Measurements from ENCODE around the gene KRT76. TPM values are rescaled to one million over a fixed set of nuclear protein-coding genes. Genes with fewer than 3 reads are reported as not detected.

KRT76 gene
- total RNA-seq, 1 experiment from 2014 or later: not detected

DNA sequence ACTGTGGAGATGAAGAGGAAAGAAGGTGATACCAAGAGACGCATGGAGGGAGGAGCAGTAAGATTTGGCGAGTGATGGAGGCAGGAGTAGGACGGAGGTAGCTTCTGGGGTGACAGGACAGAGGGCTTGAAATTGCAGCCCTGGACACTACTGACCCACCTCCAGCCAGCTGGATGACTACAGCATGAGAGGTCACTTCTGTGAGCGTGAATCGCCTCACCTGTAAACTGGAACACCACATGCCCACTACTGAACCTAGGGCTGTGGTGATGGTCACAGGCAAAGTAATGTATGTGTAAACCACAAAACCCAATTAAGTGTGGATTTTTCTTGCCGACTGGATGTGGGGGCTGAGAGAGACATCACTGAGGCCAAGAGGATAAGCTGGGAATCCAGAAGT is 43.4 kb upstream of the KRT76 start:
- no peak overlapping the region for H3K27ac ChIP-seq (ENCODE audit: low read depth, low read length)
- intact Hi-C loops (cut with micrococcal nuclease): no loop called here
- CTCF ChIA-PET: no interaction called here

DNA sequence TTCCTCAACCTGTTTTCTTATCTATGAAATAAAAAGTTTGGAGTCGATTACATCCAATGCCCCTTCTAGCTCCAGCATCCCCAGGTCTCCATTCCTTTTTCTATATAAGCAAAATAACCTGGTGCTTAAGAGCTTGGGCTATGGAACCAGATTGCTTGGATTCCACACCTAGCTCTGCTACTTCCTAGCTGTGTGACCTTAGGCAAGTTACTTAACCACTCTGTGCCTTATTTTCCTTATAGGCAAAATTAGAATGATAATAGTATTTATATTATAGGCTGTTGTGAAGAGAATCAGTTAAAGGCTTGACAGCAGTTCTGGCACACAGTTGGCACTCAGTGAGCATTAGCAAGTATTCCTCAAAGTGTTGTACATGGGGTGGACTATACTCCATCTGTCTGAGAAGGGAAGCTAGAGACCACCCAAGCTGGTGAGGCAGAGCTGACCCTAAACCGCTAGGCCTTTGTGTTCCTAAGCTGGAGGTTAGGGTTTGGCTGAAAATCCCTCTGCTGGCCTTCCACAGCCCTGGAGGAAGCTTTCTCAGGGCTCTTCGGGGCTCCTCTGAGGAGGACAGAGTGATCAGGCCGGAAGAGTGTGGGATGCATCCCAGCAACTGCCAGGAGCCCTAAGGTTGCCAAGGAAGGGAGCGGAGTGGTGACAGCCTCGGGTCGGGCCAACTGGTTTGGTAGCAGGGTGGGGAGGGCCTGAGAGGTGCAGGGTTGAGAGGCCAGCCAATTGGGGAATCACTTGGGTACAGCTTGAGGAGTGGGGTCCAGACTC is 42.8 kb upstream of the KRT76 start:
- Histone ChIP-seq H3K4me1 (ENCODE audit: control insufficient read depth in 1 of 2, insufficient read depth in 2 of 2, low read length in 2 of 2) (peaks cover 0 to 9% of the 10 kb centered on the region in 2 experiments; a peak in 2 of 4 replicates), H3K9ac (ENCODE audit: low read length) (no peak overlapping the region), H3K27me3 (ENCODE audit: insufficient read depth, low read length) (0 out of 2 replicates have a peak, but pooled peaks cover 2% of the 10 kb centered on the region), H3K4me2 (ENCODE audit: low read length) (no peak overlapping the region), H4K20me1 (ENCODE audit: insufficient read depth) (no peaks in the 10 kb centered on the region), H2AFZ (ENCODE audit: low read depth, low read length, poor library complexity, severe bottlenecking) (no peak overlapping the region), H3K9me3 (ENCODE audit: control insufficient read depth in 1 of 2, insufficient read depth in 1 of 2, low read depth in 1 of 2, low read length in 2 of 2) (no peaks in the 10 kb centered on the region), H3K36me3 (ENCODE audit: control insufficient read depth in 1 of 2, insufficient read depth in 2 of 2, low read length in 2 of 2) (no peaks in the 10 kb centered on the region), H3K9me2 (ENCODE audit: insufficient read depth) (no peaks in the 10 kb centered on the region), H3K4me3 (replicated peaks in 1 of 2; ENCODE audit: low read depth in 1 of 2, low read length in 2 of 2) (no peak overlapping the region), H3K79me2 (ENCODE audit: insufficient read depth, low read length) (no peaks in the 10 kb centered on the region), H3K27ac (ENCODE audit: low read depth, low read length) (no peak overlapping the region)
- ChIA-PET POLR2A (no interaction called here), RAD21 (ENCODE audit: low non-redundant PET in 1 of 2, low total read pairs in 2 of 2, uncharacterized antibody in 2 of 2, unreplicated experiment in 2 of 2) (no interaction called here), CTCF (no interaction called here)
- TF ChIP-seq ZFX (IDR thresholded peaks at IDR 0.05) (no peak), EZH2 (IDR thresholded peaks at IDR 0.05) (no peak), YY1 (IDR thresholded peaks at IDR 0.05; ENCODE audit: extremely low read depth, insufficient replicate concordance, low read depth, low read length) (no peak), EZH2phosphoT487 (IDR thresholded peaks at IDR 0.05; ENCODE audit: borderline replicate concordance) (no peak)
- TF ChIP-seq, protein P1, sequence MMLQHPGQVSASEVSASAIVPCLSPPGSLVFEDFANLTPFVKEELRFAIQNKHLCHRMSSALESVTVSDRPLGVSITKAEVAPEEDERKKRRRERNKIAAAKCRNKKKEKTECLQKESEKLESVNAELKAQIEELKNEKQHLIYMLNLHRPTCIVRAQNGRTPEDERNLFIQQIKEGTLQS (IDR thresholded peaks at IDR 0.05): no peak
- no peak for DNase-seq (ENCODE audit: low read depth, low spot score)
- no peak for ATAC-seq
- no TSS peak for BruUV-seq (replicated peaks)
- intact Hi-C loops (cut with micrococcal nuclease): no loop called here

More for the DNA sequence above, 43.4 kb upstream of the KRT76 start:
- Histone ChIP-seq H3K79me2 (ENCODE audit: insufficient read depth, low read length) (no peaks in the 10 kb centered on the region), H3K27me3 (ENCODE audit: insufficient read depth, low read length) (0 out of 2 replicates have a peak, but pooled peaks cover 2% of the 10 kb centered on the region), H3K36me3 (ENCODE audit: control insufficient read depth in 1 of 2, insufficient read depth in 2 of 2, low read length in 2 of 2) (no peaks in the 10 kb centered on the region), H2AFZ (ENCODE audit: low read depth, low read length, poor library complexity, severe bottlenecking) (no peak overlapping the region), H3K9me3 (ENCODE audit: control insufficient read depth in 1 of 2, insufficient read depth in 1 of 2, low read depth in 1 of 2, low read length in 2 of 2) (no peaks in the 10 kb centered on the region), H3K4me2 (ENCODE audit: low read length) (no peak overlapping the region), H3K4me3 (replicated peaks in 1 of 2; ENCODE audit: low read depth in 1 of 2, low read length in 2 of 2) (no peak overlapping the region), H4K20me1 (ENCODE audit: insufficient read depth) (no peaks in the 10 kb centered on the region), H3K9ac (ENCODE audit: low read length) (no peak overlapping the region), H3K4me1 (ENCODE audit: control insufficient read depth in 1 of 2, insufficient read depth in 2 of 2, low read length in 2 of 2) (peaks cover 0 to 9% of the 10 kb centered on the region in 2 experiments; a peak in 2 of 4 replicates), H3K9me2 (ENCODE audit: insufficient read depth) (no peaks in the 10 kb centered on the region)
- TF ChIP-seq JUND (IDR thresholded peaks at IDR 0.05) (no peak), RAD21 (IDR thresholded peaks at IDR 0.05; ENCODE audit: low read depth) (no peak), TCF7L2 (IDR thresholded peaks at IDR 0.05; ENCODE audit: borderline replicate concordance, extremely low read depth, insufficient read depth, insufficient read length) (no peak)
- TF ChIP-seq, protein P2, sequence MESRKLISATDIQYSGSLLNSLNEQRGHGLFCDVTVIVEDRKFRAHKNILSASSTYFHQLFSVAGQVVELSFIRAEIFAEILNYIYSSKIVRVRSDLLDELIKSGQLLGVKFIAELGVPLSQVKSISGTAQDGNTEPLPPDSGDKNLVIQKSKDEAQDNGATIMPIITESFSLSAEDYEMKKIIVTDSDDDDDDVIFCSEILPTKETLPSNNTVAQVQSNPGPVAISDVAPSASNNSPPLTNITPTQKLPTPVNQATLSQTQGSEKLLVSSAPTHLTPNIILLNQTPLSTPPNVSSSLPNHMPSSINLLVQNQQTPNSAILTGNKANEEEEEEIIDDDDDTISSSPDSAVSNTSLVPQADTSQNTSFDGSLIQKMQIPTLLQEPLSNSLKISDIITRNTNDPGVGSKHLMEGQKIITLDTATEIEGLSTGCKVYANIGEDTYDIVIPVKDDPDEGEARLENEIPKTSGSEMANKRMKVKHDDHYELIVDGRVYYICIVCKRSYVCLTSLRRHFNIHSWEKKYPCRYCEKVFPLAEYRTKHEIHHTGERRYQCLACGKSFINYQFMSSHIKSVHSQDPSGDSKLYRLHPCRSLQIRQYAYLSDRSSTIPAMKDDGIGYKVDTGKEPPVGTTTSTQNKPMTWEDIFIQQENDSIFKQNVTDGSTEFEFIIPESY (IDR thresholded peaks at IDR 0.05; ENCODE audit: extremely low read depth, insufficient replicate concordance, low read length): no peak
- RAD21 ChIA-PET (ENCODE audit: low non-redundant PET in 1 of 2, low total read pairs in 2 of 2, uncharacterized antibody in 2 of 2, unreplicated experiment in 2 of 2): no interaction called here
- DNase-seq (ENCODE audit: low read depth, low spot score) (no peak), ATAC-seq (no peak)
- POLR2A ChIA-PET: no interaction called here
- BruUV-seq (replicated peaks): no TSS peak
